OCI-LY7 (cell line): Measurements from ENCODE around the gene PDLIM3. TPM values are rescaled to one million over a fixed set of nuclear protein-coding genes. Genes with fewer than 3 reads are reported as not detected.

Source experiments
- BruUV-seq: library from RNA; stranded (reverse); fragments of 400-500 nt; replicated peaks from 2 replicates; lab custom pipeline; 2021; lab: Mats Ljungman, UMichigan
- CTCF ChIA-PET: fragments of 300-600 bp; sonication (Branson Sonifier 250); formaldehyde crosslinking; loops from one replicate; lab custom pipeline; 2022; ENCODE audit warnings: antibody characterized with exemption; ENCODE audit not compliant: unreplicated experiment; lab: Charles Lee
- POLR2A ChIA-PET: fragments of 300-600 bp; sonication (Branson Sonifier 250); formaldehyde crosslinking; loops from one replicate; lab custom pipeline; 2022; ENCODE audit warnings: antibody characterized with exemption; lab: Charles Lee
- DNase-seq: peaks from one replicate; pipeline ENCODE4 v3.0.0-alpha.2; 2015; ENCODE audit warnings: low spot score
- H2AFZ ChIP-seq: fragments of 200-600 bp; sonication (generic), shearing (Covaris generic); 2 replicates; pipeline ENCODE4 v1.6.1; 2014; ENCODE audit warnings: mild to moderate bottlenecking, antibody characterized with exemption, low read length, moderate library complexity
- H3K27ac ChIP-seq: fragments of 200-600 bp; sonication (generic); 2 replicates; pipeline ENCODE4 v1.5.1; 2014; ENCODE audit warnings: mixed run types, low read depth, mild to moderate bottlenecking, moderate library complexity, low read length, inconsistent platforms; ENCODE audit not compliant: poor library complexity, severe bottlenecking
- H3K36me3 ChIP-seq: fragments of 200-600 bp; sonication (generic); 2 replicates; pipeline ENCODE4 v1.6.1; 2014; ENCODE audit warnings: mild to moderate bottlenecking, antibody characterized with exemption, low read length, moderate library complexity, mixed read lengths; ENCODE audit not compliant: insufficient read depth
- H3K4me1 ChIP-seq: fragments of 200-600 bp; sonication (generic); 2 replicates; pipeline ENCODE4 v1.5.1; 2014; ENCODE audit warnings: mild to moderate bottlenecking, low read length; ENCODE audit not compliant: insufficient read depth, poor library complexity, severe bottlenecking
- H3K4me2 ChIP-seq: fragments of 200-600 bp; sonication (generic); 2 replicates; pipeline ENCODE4 v1.6.1; 2014; ENCODE audit warnings: mild to moderate bottlenecking, low read length
- H3K4me3 ChIP-seq: fragments of 200-600 bp; sonication (generic); 2 replicates; pipeline ENCODE4 v1.5.1; 2014; ENCODE audit warnings: mild to moderate bottlenecking, low read depth, low read length; ENCODE audit not compliant: poor library complexity, severe bottlenecking
- H3K79me2 ChIP-seq: fragments of 200-600 bp; sonication (generic); 2 replicates; pipeline ENCODE4 v1.6.1; 2016; ENCODE audit warnings: low read depth, mild to moderate bottlenecking, low read length, moderate library complexity, mixed read lengths; ENCODE audit not compliant: insufficient read depth
- H3K9me2 ChIP-seq: fragments of 200-600 bp; sonication (generic); 2 replicates; pipeline ENCODE4 v1.6.1; 2016; ENCODE audit warnings: mild to moderate bottlenecking, low read length, mixed read lengths; ENCODE audit not compliant: insufficient read depth
- H3K9me3 ChIP-seq: fragments of 200-600 bp; sonication (generic); 2 replicates; pipeline ENCODE4 v1.6.1; 2014; ENCODE audit warnings: mild to moderate bottlenecking, mixed run types, low read length, mixed read lengths
- H4K20me1 ChIP-seq: fragments of 200-600 bp; sonication (generic); 2 replicates; pipeline ENCODE4 v1.6.1; 2014; ENCODE audit warnings: mild to moderate bottlenecking, antibody characterized with exemption, low read length, moderate library complexity, mixed read lengths; ENCODE audit not compliant: insufficient read depth
- CTCF ChIP-seq: fragments of 200-600 bp; sonication (generic); conservative IDR thresholded peaks from 2 replicates; pipeline ENCODE4 v1.5.1; 2014; ENCODE audit warnings: mild to moderate bottlenecking, antibody characterized with exemption, low read length, moderate library complexity, mixed read lengths
- EZH2phosphoT487 ChIP-seq: fragments of 200-600 bp; sonication (generic); IDR thresholded peaks from 2 replicates; pipeline ENCODE4 v1.6.1; 2018; ENCODE audit warnings: low read depth, borderline replicate concordance, mild to moderate bottlenecking, mixed run types, antibody characterized with exemption, low read length, moderate library complexity, mixed read lengths
- intact Hi-C: fragments of 100-400 bp; cut with micrococcal nuclease; formaldehyde crosslinking; loops from one replicate; pipeline ENCODE4 v1.10.0; 2022; ENCODE audit not compliant: unreplicated experiment
- total RNA-seq, 2 experiments: library from RNA; depleted of rRNA in 1 of 2; stranded (reverse); fragments of >200 nt in 1 of 2; shearing (Covaris generic) in 1 of 2; gene quantifications; 2 replicates each; pipeline ENCODE4 v1.2.3, GENCODE V29; 2014 to 2022

Gene PDLIM3
- total RNA-seq, 2 experiments from 2014 or later, result 0.03 TPM; not detected in 1

GRCh38 chr4:185548587-185548986, 13.3 kb upstream of the PDLIM3 start:
- H4K20me1 ChIP-seq, result no peaks in the 10 kb centered on the region
- no peak overlapping the region for H2AFZ ChIP-seq
- no peak overlapping the region for H3K4me2 ChIP-seq
- no peaks in the 10 kb centered on the region for H3K4me1 ChIP-seq
- H3K4me3 ChIP-seq, result no peak overlapping the region
- no peaks in the 10 kb centered on the region for H3K36me3 ChIP-seq
- no peak for TF ChIP-seq EZH2phosphoT487
- no peak for TF ChIP-seq CTCF
- no peak for DNase-seq
- CTCF ChIA-PET, result no interaction called here
- no peaks in the 10 kb centered on the region for H3K79me2 ChIP-seq
- no TSS peak for BruUV-seq
- no peaks in the 10 kb centered on the region for H3K9me3 ChIP-seq
- no peak overlapping the region for H3K27ac ChIP-seq
- intact Hi-C loops, result no loop called here
- POLR2A ChIA-PET, result interaction anchor here (1.2 kb wide), 1 partner anchor 24 kb away, joined by 4 read pairs; no protein-coding TSS in a partner anchor
- H3K9me2 ChIP-seq, result no peaks in the 10 kb centered on the region

- no peak overlapping the region for H2AFZ ChIP-seq
- no peaks in the 10 kb centered on the region for H3K9me2 ChIP-seq
- H3K79me2 ChIP-seq, result no peaks in the 10 kb centered on the region
- ChIA-PET POLR2A (interaction anchor here (1.2 kb wide), 1 partner anchor 29 kb away, joined by 3 read pairs; no protein-coding TSS in a partner anchor), CTCF (no interaction called here)
- H3K36me3 ChIP-seq, result no peaks in the 10 kb centered on the region
- no peak overlapping the region for H3K4me2 ChIP-seq
- intact Hi-C loops, result no loop called here
- no peak overlapping the region for H3K4me3 ChIP-seq
- no peak for DNase-seq
- H4K20me1 ChIP-seq, result no peaks in the 10 kb centered on the region
- TF ChIP-seq EZH2phosphoT487 (no peak), CTCF (no peak)
- BruUV-seq, result no TSS peak
- H3K27ac ChIP-seq, result no peak overlapping the region
- H3K9me3 ChIP-seq, result no peaks in the 10 kb centered on the region
- H3K4me1 ChIP-seq, result no peaks in the 10 kb centered on the region
Measured at GRCh38 chr4:185546335-185546734, 11.0 kb upstream of the PDLIM3 start.

GRCh38 chr4:185542626-185543315, 7.5 kb upstream of the PDLIM3 start:
- no peaks in the 10 kb centered on the region for H3K9me2 ChIP-seq
- H3K36me3 ChIP-seq, result no peaks in the 10 kb centered on the region
- H3K79me2 ChIP-seq, result no peaks in the 10 kb centered on the region
- no peak overlapping the region for H3K4me3 ChIP-seq
- H3K9me3 ChIP-seq, result no peaks in the 10 kb centered on the region
- intact Hi-C loops, result no loop called here
- no peak overlapping the region for H3K4me2 ChIP-seq
- H2AFZ ChIP-seq, result no peak overlapping the region
- ChIA-PET CTCF (no interaction called here), POLR2A (no interaction called here)
- H3K27ac ChIP-seq, result no peak overlapping the region
- BruUV-seq, result no TSS peak
- no peaks in the 10 kb centered on the region for H4K20me1 ChIP-seq
- DNase-seq, result no peak
- TF ChIP-seq CTCF (no peak), EZH2phosphoT487 (no peak)
- H3K4me1 ChIP-seq, result no peaks in the 10 kb centered on the region
